Kidney epithelial cell (primary cell): Measurements from ENCODE around the gene KRTAP5-9. TPM values are rescaled to one million over a fixed set of nuclear protein-coding genes. Genes with fewer than 3 reads are reported as not detected.
"Not testable (repeated sequence)": the region's sequence is repeated elsewhere in the genome, so short reads cannot be mapped to it uniquely, and the experiment has no call there.

ENCODE experiments used
- DNase-seq: peaks from one replicate; pipeline ENCODE4 v3.0.0-alpha.2; 2010; ENCODE audit warnings: low read depth
- H3K27me3 ChIP-seq: 2 replicates; pipeline ENCODE4 v1.6.0; 2011; ENCODE audit warnings: low read length; ENCODE audit not compliant: control insufficient read depth, insufficient read depth
- H3K36me3 ChIP-seq: 2 replicates; pipeline ENCODE4 v1.5.1; 2011; ENCODE audit warnings: low read length; ENCODE audit not compliant: control insufficient read depth, insufficient read depth
- H3K4me3 ChIP-seq: 2 replicates; pipeline ENCODE4 v1.5.1; 2011; ENCODE audit warnings: low read depth, mild to moderate bottlenecking, control low read depth, low read length
- CTCF ChIP-seq: IDR thresholded peaks from 2 replicates; pipeline ENCODE4 v1.5.1; 2011; ENCODE audit warnings: mild to moderate bottlenecking, moderate library complexity, low read length, control low read depth, inconsistent platforms; ENCODE audit not compliant: insufficient read depth, poor library complexity, severe bottlenecking
- total RNA-seq: library from RNA; depleted of rRNA; stranded (reverse); fragments of >200 nt; gene quantifications from 2 replicates; pipeline ENCODE4 v1.2.3, GENCODE V29; 2015

Gene KRTAP5-9
- total RNA-seq, 1 donor from 2014 or later = not detected

DNA sequence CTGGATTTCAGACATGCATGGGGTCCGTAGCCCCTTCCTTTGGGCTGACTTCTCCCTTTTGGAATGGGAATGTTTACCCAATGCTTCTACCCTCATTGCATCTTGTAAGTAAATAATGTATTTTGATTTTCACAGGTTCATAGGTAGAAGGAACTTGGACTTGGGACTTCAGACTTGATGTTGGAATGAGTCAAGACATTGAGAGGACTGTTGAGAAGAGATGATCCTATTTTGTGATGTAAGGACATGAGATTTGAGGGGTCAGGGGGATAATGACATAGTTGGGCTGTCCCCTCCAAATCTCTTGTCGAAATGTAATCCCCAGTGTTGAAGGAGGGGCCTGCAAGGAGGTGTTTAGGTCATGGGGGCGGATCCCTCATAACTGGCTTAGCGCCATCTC, 16.2 kb downstream of the KRTAP5-9 start:
- no peak for TF ChIP-seq CTCF
- H3K27me3 ChIP-seq = peaks cover 8% of the 10 kb centered on the region
- no peak overlapping the region for H3K4me3 ChIP-seq
- no peak for DNase-seq
- H3K36me3 ChIP-seq = no peaks in the 10 kb centered on the region

DNA sequence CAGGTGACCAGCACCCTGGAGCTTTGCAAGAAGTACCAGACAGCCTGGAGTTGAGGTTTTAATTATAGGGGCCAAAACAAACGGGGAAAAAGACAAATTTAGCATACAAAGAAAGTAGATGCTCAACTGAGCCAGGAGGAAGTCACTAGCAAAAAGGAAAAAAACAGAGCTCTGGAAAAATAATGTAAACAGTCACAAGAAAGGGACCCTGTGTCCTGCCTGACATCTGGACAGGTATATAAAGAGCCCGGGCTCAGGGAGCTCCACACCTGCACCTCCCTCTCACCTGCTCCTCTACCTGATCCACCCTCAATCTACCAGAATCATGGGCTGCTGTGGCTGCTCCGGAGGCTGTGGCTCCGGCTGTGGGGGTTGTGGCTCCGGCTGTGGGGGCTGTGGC, 17.0 kb downstream of the KRTAP5-9 start, which contains the start of gene KRTAP5-10:
KRTAP5-10 (plus strand) TSS at position 301 of the 400 bp plus-strand sequence; CDS start at position 326, 25 bp downstream.
- Histone ChIP-seq H3K27me3 (peaks cover 8% of the 10 kb centered on the region), H3K36me3 (no peaks in the 10 kb centered on the region), H3K4me3 (no peak within 1 kb of the TSS)
- no peak for DNase-seq
- no peak for TF ChIP-seq CTCF

DNA sequence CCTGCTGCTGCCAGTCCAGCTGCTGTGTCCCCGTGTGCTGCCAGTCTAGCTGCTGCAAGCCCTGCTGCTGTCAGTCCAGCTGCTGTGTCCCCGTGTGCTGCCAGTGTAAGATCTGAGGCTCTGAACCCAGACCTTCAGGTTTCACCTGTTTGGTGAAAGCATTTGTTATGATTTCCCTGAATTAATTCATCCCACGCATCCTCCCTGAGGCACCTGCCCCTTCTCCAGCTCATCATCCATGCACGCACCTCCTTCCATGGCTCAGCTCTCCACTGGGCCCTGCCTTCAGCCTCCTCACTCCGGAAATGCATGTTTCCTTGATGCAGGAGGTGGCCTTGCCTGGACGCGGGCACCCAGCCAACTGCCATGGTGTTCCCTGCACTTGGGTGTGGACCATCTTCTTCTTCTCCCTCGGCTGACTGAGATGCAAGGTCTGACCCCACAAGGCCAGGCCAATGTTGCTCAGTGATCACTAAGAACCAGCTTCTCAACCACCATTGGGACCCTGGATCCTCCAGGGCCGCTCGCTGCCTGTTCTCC, 17.9 kb downstream of the KRTAP5-9 start:
- TF ChIP-seq CTCF = no peak

DNA sequence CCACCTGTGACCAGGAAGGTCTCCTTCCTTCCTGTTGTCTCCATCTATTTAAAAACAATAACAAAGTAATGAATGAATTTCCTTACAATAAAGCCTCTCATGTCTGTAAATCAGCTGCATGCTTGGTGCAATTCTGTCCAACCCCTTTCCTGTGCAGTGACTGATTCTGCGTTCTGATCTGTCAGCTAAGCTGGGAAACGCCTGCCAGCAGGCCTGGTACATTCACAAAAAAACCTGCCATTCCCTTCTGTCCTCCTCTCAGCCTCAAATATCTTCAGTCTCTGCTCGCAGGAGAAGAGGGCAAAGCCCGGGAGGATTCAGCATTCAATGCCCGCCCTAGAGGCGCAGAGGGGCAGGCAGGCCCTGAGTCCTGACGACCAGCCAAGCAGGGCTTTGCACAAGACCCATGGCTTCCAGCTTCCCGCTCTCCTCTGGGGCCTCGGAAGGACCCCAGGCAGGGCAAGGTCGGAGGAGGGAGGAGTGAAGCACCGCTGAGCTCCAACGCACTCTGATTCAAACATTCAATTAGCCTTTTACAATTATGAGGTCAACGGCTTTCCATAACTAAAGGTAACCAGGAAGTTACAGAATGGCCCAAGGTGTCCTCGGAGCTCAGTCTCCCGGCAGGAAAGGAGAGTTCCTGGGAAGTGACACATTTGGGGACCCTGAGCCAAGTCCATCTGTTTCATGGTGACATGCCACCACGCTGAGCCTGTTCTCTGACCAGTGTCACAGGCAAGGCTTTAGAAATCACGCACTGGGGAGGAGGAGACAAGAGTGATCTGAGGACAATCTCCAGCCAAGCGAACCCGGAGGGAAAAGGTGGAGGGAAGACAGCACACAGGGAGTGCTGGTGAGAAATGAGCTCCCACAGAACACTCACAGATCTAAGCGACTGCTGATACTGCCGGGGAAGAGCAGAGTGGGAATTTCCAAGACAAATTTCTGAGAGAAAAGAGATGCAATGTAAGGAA, 18.7 kb downstream of the KRTAP5-9 start:
- not testable (repeated sequence) for H3K27me3 ChIP-seq, H3K36me3 ChIP-seq, H3K4me3 ChIP-seq, DNase-seq

More for the DNA sequence above, 17.9 kb downstream of the KRTAP5-9 start:
- Histone ChIP-seq H3K27me3 (peaks cover 8% of the 10 kb centered on the region), H3K4me3 (no peak overlapping the region), H3K36me3 (no peaks in the 10 kb centered on the region)
- DNase-seq = no peak

- not testable (repeated sequence) for H3K27me3 ChIP-seq, DNase-seq, H3K4me3 ChIP-seq, H3K36me3 ChIP-seq
These were observed 19.4 kb downstream of the KRTAP5-9 start for GRCh38 chr11:71567633-71568032.

DNA sequence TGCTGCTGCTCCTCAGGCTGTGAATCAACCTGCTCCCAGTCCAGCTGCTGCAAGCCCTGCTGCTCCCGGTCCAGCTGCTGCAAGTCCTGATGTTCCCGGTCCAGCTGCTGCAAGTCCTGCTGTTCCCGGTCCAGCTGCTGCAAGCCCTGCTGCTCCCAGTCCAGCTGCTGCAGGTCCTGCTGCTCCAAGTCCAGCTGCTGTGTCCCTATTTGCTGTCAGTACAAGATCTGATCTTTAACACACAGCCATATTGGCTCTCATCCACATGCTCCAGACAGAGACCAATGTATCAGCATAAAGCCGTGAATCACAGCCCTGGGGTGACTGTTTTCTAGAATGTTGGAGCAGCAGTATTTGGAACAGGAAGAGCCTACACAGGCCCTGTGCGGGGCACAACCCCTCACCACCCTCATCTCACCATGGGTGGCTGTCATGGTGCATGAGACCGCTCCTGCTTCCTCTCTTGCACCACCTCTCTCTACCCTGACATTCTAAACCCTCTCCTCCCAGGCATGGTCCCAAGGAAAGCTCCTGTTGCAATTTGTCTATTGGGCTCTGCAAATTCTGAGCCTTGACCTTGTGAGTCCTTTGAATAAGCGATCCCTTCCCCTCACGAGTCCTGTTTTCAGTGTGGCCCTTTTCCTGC, 20.6 kb downstream of the KRTAP5-9 start:
- no peak for DNase-seq
- no peaks in the 10 kb centered on the region for H3K36me3 ChIP-seq
- TF ChIP-seq CTCF = no peak
- no peak overlapping the region for H3K4me3 ChIP-seq
- peaks cover 8% of the 10 kb centered on the region for H3K27me3 ChIP-seq

- H3K36me3 ChIP-seq, H3K27me3 ChIP-seq, H3K4me3 ChIP-seq, DNase-seq: not testable (repeated sequence)
These were observed 23.1 kb downstream of the KRTAP5-9 start for GRCh38 chr11:71571101-71571850.
